Measurements from ENCODE around the gene HIF3A.
"Not testable (repeated sequence)": the region's sequence is repeated elsewhere in the genome, so short reads cannot be mapped to it uniquely, and the experiment has no call there.

Gene HIF3A

DNA sequence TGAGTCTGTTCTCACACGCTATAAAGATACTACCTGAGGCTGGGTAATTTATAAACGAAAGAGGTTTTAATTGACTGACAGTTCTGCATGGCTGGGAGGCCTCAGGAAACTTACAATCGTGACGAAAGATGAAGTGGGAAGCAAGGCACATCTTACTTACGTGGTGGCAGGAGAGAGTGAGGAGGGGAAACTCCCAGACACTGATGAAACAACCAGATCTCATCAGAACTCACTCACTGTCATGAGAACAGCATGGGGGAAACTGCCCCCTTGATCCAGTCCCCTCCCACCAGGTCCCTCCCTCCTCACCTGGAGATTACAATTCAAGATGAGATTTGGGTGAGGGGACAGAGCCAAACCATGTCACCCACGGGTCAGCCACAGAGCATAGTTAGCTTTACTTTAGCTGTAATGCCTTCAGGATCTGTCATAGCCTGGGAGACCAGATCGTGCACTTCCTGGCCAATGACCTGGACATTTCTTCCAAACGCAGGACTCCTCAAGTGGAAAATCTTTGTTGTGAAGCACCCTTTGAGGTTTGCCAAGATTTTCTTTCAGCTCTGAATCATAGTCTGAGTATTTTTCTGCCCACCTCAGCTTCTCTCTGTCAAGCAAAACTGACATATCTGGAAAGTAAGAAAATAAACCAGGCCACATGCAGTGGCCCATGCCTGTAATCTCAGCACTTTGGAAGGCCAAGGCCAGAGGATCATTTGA lies 25.2 kb upstream of the HIF3A start:
- H3K9me3 ChIP-seq (ENCODE audit: low read length), result no peaks in the 10 kb centered on the region
- no peak overlapping the region for H3K4me3 ChIP-seq (ENCODE audit: low read depth in 1 of 2, low read length in 2 of 2)
- peaks cover 0 to 3% of the 10 kb centered on the region in 2 donors for H3K27me3 ChIP-seq (ENCODE audit: control insufficient read depth in 1 of 2, insufficient read depth in 2 of 2, low read length in 2 of 2)
- H3K36me3 ChIP-seq (ENCODE audit: insufficient read depth, low read length), result no peaks in the 10 kb centered on the region
- no peak overlapping the region for H3K27ac ChIP-seq (ENCODE audit: low read depth, low read length)
- H3K9ac ChIP-seq (ENCODE audit: low read length), result no peak overlapping the region
- no peaks in the 10 kb centered on the region for H3K4me1 ChIP-seq (ENCODE audit: insufficient read depth, low read length)

DNA sequence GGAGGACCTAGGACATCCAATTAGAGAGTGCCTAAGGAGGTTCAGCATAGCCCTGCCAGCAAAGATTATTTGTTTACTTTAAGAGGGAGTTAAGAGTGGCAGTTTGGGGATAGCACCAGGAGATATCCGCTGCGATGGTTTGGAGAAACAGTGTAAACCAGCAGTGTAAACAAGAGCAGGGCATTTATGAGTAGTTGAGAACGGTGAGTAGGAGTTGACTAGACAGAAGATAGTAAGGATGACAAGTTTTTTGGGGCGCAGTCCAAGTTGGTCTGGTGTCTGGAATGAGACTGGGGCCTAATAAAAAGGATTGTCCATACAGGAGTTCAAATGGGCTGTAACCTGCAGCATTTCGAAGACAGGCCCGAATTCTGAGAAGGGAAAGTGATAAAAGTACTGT lies 22.9 kb upstream of the HIF3A start:
- not testable (repeated sequence) for H3K27ac ChIP-seq (ENCODE audit: low read depth, low read length); H3K36me3 ChIP-seq (ENCODE audit: insufficient read depth, low read length); H3K27me3 ChIP-seq (ENCODE audit: control insufficient read depth in 1 of 2, insufficient read depth in 2 of 2, low read length in 2 of 2)

DNA sequence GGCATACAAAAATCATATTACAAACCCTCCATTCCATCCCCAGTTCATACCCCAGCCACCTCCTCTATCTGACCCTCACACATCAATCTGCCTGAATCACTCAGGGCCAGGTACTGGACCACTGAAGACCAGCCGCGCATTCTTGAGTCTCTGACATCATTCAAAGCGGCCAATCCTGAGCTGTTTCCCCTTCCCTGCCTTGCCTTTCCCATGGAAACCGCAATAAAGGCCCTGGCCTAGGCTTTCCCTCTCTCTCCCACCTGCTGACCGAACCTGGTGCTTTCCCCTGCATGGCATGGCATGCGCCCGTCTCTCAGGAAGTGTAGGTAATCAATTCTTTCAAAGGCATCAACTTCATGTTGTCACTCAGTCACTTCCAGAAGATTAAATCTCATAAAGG lies 17.7 kb upstream of the HIF3A start:
- H3K9me3 ChIP-seq (ENCODE audit: low read length), result no peaks in the 10 kb centered on the region
- H3K36me3 ChIP-seq (ENCODE audit: insufficient read depth, low read length), result no peaks in the 10 kb centered on the region
- no peak overlapping the region for H3K4me3 ChIP-seq (ENCODE audit: low read depth in 1 of 2, low read length in 2 of 2)
- no peaks in the 10 kb centered on the region for H3K27me3 ChIP-seq (ENCODE audit: control insufficient read depth in 1 of 2, insufficient read depth in 2 of 2, low read length in 2 of 2)
- H3K9ac ChIP-seq (ENCODE audit: low read length), result no peak overlapping the region
- H3K4me1 ChIP-seq (ENCODE audit: insufficient read depth, low read length), result no peaks in the 10 kb centered on the region
- H3K27ac ChIP-seq (ENCODE audit: low read depth, low read length), result no peak overlapping the region

More for the DNA sequence above, 22.9 kb upstream of the HIF3A start:
- not testable (repeated sequence) for H3K9ac ChIP-seq (ENCODE audit: low read length); H3K4me3 ChIP-seq (ENCODE audit: low read depth in 1 of 2, low read length in 2 of 2); H3K4me1 ChIP-seq (ENCODE audit: insufficient read depth, low read length); H3K9me3 ChIP-seq (ENCODE audit: low read length)

DNA sequence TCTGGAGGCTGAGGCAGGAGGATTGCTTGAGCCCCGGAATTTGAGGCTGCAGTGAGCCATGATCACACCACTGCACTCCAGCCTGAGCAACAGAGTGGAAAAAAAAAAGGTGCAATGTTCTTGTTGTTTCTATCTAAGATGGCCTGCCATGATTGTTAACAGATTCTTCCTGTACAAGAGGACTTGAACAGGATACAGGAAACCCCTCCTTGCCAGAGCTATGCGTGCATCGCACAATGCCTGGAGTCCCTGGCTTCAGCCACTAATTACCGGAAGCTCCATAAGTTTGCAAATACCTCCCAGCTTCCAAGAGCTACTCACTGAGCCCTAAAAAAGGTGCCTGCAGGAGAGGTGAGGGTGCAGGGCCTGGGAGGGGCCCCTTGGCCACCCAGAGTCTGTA lies 13.1 kb upstream of the HIF3A start:
- Histone ChIP-seq H3K9ac (ENCODE audit: low read length) (no peak overlapping the region), H3K4me1 (ENCODE audit: insufficient read depth, low read length) (no peaks in the 10 kb centered on the region), H3K27me3 (ENCODE audit: control insufficient read depth in 1 of 2, insufficient read depth in 2 of 2, low read length in 2 of 2) (no peaks in the 10 kb centered on the region), H3K27ac (ENCODE audit: low read depth, low read length) (no peak overlapping the region), H3K9me3 (ENCODE audit: low read length) (no peaks in the 10 kb centered on the region), H3K36me3 (ENCODE audit: insufficient read depth, low read length) (no peaks in the 10 kb centered on the region), H3K4me3 (ENCODE audit: low read depth in 1 of 2, low read length in 2 of 2) (no peak overlapping the region)

DNA sequence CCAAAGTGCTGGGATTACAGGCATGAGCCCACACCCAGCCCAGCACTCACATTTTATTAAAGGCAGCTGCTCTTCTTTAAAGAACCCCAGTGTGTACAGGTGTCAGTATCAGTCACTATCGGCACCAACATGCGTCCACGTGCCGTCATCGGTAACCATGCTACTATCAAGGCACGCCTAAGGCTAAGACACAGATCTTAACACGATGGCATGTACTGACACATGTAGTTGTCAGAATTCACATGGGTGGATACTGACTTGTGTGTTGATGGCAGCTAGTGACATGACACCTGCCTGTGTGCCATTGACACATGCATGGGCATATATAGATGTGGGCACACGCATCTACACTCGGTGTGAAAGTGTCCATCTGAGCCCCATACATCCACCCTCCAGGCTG lies 12.2 kb upstream of the HIF3A start:
- no peak overlapping the region for H3K27ac ChIP-seq (ENCODE audit: low read depth, low read length)
- H3K36me3 ChIP-seq (ENCODE audit: insufficient read depth, low read length), result no peaks in the 10 kb centered on the region
- H3K27me3 ChIP-seq (ENCODE audit: control insufficient read depth in 1 of 2, insufficient read depth in 2 of 2, low read length in 2 of 2), result no peaks in the 10 kb centered on the region
- H3K9me3 ChIP-seq (ENCODE audit: low read length), result no peaks in the 10 kb centered on the region
- no peak overlapping the region for H3K9ac ChIP-seq (ENCODE audit: low read length)
- no peak overlapping the region for H3K4me3 ChIP-seq (ENCODE audit: low read depth in 1 of 2, low read length in 2 of 2)
- H3K4me1 ChIP-seq (ENCODE audit: insufficient read depth, low read length), result peaks cover 8% of the 10 kb centered on the region

DNA sequence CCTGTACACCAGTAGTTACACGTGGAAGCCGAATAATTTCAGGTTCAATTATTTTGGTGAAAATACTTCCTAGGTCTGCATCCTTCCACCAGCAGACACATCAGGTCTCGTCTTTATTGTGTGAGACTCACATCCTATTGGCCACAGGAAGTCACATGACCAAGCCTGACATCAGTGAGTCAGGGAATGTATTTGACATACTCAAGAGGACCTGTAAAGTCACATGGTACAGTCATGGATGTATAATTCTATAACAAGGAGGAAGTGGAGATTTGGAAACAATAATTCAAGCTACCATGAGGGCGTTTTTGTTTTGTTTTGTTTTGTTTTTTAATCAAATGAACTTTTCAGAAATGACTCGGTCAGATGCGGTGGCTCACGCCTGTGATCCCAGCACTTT lies 9.3 kb upstream of the HIF3A start:
- Histone ChIP-seq H3K4me3 (ENCODE audit: low read depth in 1 of 2, low read length in 2 of 2) (no peak overlapping the region), H3K4me1 (ENCODE audit: insufficient read depth, low read length) (peaks cover 9% of the 10 kb centered on the region), H3K36me3 (ENCODE audit: insufficient read depth, low read length) (no peaks in the 10 kb centered on the region), H3K9ac (ENCODE audit: low read length) (no peak overlapping the region), H3K9me3 (ENCODE audit: low read length) (no peaks in the 10 kb centered on the region), H3K27ac (ENCODE audit: low read depth, low read length) (no peak overlapping the region), H3K27me3 (ENCODE audit: control insufficient read depth in 1 of 2, insufficient read depth in 2 of 2, low read length in 2 of 2) (no peaks in the 10 kb centered on the region)

DNA sequence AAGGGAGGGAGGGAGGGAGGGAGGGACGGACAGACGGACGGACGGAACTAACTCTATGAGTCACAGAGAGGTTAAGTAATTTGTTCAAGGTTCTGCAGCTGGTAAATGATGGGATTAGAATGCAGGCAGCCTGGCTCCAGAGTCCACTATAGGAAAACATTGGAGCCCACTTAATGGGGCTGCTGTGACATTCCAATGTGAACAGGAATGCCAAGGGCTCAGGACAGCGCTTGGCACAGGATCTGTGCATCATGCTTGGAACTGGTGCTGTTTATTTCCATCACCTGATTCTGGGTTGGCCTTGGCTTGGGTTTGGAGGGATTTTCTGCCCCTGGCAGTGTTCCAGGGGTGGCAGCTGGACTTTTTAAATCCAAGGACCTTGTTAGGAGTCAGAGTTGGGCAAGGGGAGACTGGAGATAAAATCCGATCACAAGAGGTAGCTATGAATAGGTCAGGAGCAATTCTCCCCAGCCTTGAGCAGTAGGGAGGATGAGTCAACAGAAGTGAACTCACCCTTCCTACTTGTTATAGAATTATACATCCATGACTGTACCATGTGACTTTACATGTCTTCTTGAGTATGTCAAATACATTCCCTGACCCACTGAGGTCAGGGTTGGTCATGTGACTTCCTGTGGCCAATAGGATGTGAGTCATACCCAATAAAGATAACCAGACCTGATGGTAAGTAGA lies 7.8 kb upstream of the HIF3A start:
- no peak overlapping the region for H3K4me3 ChIP-seq (ENCODE audit: low read depth in 1 of 2, low read length in 2 of 2)
- H3K9me3 ChIP-seq (ENCODE audit: low read length), result no peaks in the 10 kb centered on the region
- no peaks in the 10 kb centered on the region for H3K36me3 ChIP-seq (ENCODE audit: insufficient read depth, low read length)
- no peaks in the 10 kb centered on the region for H3K27me3 ChIP-seq (ENCODE audit: control insufficient read depth in 1 of 2, insufficient read depth in 2 of 2, low read length in 2 of 2)
- H3K27ac ChIP-seq (ENCODE audit: low read depth, low read length), result no peak overlapping the region
- H3K9ac ChIP-seq (ENCODE audit: low read length), result no peak overlapping the region
- peaks cover 9% of the 10 kb centered on the region for H3K4me1 ChIP-seq (ENCODE audit: insufficient read depth, low read length)

DNA sequence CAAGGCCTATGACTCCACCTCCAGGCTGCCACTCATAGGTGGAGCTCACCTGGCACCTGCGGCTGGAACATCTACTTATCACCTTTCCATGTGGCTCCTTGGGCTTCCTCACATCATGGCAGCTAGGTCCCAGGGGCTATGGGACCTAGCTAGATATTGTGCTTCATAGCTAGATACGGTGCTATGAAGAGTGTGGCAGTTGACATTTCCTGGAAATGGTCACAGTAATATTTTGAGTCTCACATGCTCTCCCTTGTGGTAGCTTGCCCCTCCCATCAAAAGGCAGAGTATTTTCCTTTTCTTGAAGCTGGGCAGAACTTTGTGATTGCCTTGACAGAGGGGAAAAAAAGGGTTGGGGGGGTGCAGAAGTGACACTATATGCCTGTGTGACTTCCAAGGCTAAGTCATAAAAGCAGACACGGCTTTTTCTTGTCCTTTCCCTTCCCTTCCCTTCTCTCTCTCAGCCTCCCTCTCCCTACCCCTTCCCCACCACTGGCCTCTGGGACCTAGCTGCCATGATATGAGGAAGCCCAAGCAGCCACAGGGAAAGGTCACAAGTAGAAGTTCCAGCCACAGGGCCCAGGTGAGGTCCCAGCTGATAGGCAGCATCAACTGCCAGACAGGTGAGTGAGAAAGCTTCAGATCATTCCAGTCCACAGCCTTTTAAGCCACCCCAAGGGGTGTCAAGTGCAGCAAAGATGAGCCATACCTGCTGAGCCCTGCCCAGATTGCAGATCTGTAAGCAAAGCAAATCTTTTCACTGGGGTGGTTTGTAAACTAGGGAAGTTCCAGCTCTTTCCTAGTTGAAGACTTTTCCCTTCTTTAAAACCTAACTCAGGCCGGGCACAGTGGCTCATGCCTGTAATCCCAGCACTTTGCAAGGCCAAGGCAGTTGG lies 6.9 kb upstream of the HIF3A start:
- no peak overlapping the region for H3K27ac ChIP-seq (ENCODE audit: low read depth, low read length)
- peaks cover 9% of the 10 kb centered on the region for H3K4me1 ChIP-seq (ENCODE audit: insufficient read depth, low read length)
- H3K4me3 ChIP-seq (ENCODE audit: low read depth in 1 of 2, low read length in 2 of 2), result no peak overlapping the region
- no peak overlapping the region for H3K9ac ChIP-seq (ENCODE audit: low read length)
- no peaks in the 10 kb centered on the region for H3K36me3 ChIP-seq (ENCODE audit: insufficient read depth, low read length)
- H3K9me3 ChIP-seq (ENCODE audit: low read length), result no peaks in the 10 kb centered on the region
- no peaks in the 10 kb centered on the region for H3K27me3 ChIP-seq (ENCODE audit: control insufficient read depth in 1 of 2, insufficient read depth in 2 of 2, low read length in 2 of 2)

DNA sequence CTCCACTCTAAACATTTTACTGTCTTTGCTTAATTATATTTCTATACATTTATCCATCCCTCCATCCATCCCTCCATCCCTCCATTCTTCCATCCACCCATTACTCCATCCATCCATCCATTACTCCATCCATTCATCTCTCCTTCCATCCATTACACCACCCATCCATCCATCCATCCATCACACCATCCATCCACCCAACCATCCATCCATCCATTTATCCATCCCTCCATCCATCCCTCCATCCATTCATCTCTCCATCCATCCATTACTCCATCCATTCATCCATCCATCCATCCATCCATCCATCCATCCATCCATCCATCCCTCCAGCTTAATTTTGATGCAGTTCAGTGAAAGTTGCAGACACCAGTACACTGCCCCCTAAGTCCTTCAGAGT lies 5.0 kb upstream of the HIF3A start:
- Histone ChIP-seq H3K4me3 (ENCODE audit: low read depth in 1 of 2, low read length in 2 of 2) (no peak overlapping the region), H3K27me3 (ENCODE audit: control insufficient read depth in 1 of 2, insufficient read depth in 2 of 2, low read length in 2 of 2) (no peaks in the 10 kb centered on the region), H3K4me1 (ENCODE audit: insufficient read depth, low read length) (peaks cover 12% of the 10 kb centered on the region), H3K27ac (ENCODE audit: low read depth, low read length) (no peak overlapping the region), H3K36me3 (ENCODE audit: insufficient read depth, low read length) (no peaks in the 10 kb centered on the region), H3K9ac (ENCODE audit: low read length) (no peak overlapping the region), H3K9me3 (ENCODE audit: low read length) (no peaks in the 10 kb centered on the region)

DNA sequence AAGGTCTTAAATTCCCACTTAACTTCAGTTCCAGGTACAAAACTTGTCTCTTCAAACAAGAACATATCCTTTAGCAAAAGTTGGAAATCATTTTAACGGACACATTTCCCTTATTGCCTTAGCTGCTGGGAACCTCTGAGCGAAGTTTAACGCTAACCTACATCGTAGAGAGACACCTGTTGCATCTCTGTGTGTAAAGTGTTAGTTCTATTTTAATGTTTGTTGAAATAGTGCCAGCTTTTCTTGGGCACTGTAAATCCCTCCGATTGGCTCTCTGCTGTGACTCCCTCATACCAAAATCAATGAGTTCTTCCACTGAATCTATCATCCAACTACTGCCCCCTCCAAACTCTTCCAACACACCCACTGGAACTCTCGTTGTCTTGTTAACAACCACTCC lies 2.3 kb upstream of the HIF3A start:
- no peak overlapping the region for H3K9ac ChIP-seq (ENCODE audit: low read length)
- H3K9me3 ChIP-seq (ENCODE audit: low read length), result no peaks in the 10 kb centered on the region

DNA sequence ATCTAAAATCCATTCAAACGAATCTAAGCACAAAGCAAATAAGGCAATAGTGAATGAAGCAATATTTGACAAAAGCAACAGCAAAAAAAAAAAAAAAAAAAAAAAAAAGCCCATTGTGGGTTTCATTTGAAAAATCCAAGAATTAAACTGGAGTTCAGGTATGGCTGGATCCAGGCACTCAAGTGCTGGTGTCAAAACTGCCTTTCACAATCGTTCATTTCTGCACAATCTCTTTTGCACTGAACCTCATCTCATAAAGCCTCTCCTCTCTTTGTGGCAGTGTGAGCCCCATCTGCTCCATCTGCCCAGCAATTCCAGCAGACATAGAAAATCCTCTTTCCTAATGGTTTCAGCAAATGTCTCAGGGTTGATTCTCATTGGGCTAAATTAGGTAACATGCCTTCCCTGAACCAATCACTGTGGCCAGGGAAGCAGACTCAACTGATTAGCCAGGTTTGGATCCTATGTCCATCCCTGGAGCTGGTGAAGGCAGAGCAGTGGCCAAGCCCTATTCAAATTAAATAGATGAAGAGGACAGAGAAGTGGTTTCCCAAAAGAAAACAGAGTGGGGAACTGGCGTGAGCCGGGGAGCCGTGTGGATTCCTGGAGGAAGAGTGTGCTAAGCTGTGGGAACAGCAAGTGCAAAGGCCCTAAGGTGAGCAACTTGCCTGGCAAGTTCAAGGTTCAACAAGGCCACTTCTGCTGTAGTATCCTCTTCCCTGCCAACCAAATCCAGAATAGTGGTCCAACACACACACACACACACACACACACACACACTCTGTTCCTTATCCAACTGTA lies 1.2 kb upstream of the HIF3A start:
- Histone ChIP-seq H3K27ac (ENCODE audit: low read depth, low read length) (no peak overlapping the region), H3K4me3 (ENCODE audit: low read depth in 1 of 2, low read length in 2 of 2) (no peak overlapping the region), H3K9me3 (ENCODE audit: low read length) (no peaks in the 10 kb centered on the region), H3K4me1 (ENCODE audit: insufficient read depth, low read length) (peaks cover 29% of the 10 kb centered on the region), H3K9ac (ENCODE audit: low read length) (no peak overlapping the region), H3K27me3 (ENCODE audit: control insufficient read depth in 1 of 2, insufficient read depth in 2 of 2, low read length in 2 of 2) (no peaks in the 10 kb centered on the region), H3K36me3 (ENCODE audit: insufficient read depth, low read length) (no peaks in the 10 kb centered on the region)

More for the DNA sequence above, 2.3 kb upstream of the HIF3A start:
- Histone ChIP-seq H3K4me1 (ENCODE audit: insufficient read depth, low read length) (peaks cover 20% of the 10 kb centered on the region), H3K27ac (ENCODE audit: low read depth, low read length) (no peak overlapping the region), H3K4me3 (ENCODE audit: low read depth in 1 of 2, low read length in 2 of 2) (no peak overlapping the region), H3K27me3 (ENCODE audit: control insufficient read depth in 1 of 2, insufficient read depth in 2 of 2, low read length in 2 of 2) (no peaks in the 10 kb centered on the region), H3K36me3 (ENCODE audit: insufficient read depth, low read length) (no peaks in the 10 kb centered on the region)
